Type B pancreatic cell (in vitro differentiated cells): ENCODE results near the gene NCOA1. TPM values are rescaled to one million over a fixed set of nuclear protein-coding genes. Genes with fewer than 3 reads are reported as not detected.
"Not testable (repeated sequence)": the region's sequence is repeated elsewhere in the genome, so short reads cannot be mapped to it uniquely, and the experiment has no call there.

Experiments used
- DNase-seq: peaks from one replicate; pipeline ENCODE4 v3.0.0; 2021; ENCODE audit warnings: mixed read lengths; ENCODE audit not compliant: unreplicated experiment; ENCODE audit errors: extremely low spot score
- H3K27ac Mint-ChIP-seq: 2 replicates; pipeline ENCODE4 v1.8.0; 2021; ENCODE audit warnings: mild to moderate bottlenecking, mixed read lengths
- H3K27me3 Mint-ChIP-seq: 2 replicates; pipeline ENCODE4 v1.8.0; 2021; ENCODE audit warnings: mixed read lengths
- H3K36me3 Mint-ChIP-seq: 2 replicates; pipeline ENCODE4 v1.8.0; 2021; ENCODE audit warnings: mixed read lengths
- H3K4me1 Mint-ChIP-seq: one replicate; pipeline ENCODE4 v1.8.0; 2021; ENCODE audit warnings: mixed read lengths; ENCODE audit not compliant: unreplicated experiment
- H3K4me3 Mint-ChIP-seq: 2 replicates; pipeline ENCODE4 v1.8.0; 2021; ENCODE audit warnings: mild to moderate bottlenecking, mixed read lengths
- H3K9me3 Mint-ChIP-seq: 2 replicates; pipeline ENCODE4 v1.8.0; 2021; ENCODE audit warnings: mixed read lengths
- total RNA-seq: library from RNA; stranded (reverse); gene quantifications from 2 replicates; pipeline ENCODE4 v1.2.1, GENCODE V29; 2021; ENCODE audit warnings: low replicate concordance
- TF ChIP-seq, protein P1 (sequence below): fragments of 200-600 bp; sonication (generic); conservative IDR thresholded peaks from 2 replicates; pipeline ENCODE4 v1.5.0; 2021; ENCODE audit warnings: antibody characterized with exemption, mild to moderate bottlenecking

The NCOA1 gene
- total RNA-seq, 1 donor from 2014 or later, result 23.8 TPM

DNA sequence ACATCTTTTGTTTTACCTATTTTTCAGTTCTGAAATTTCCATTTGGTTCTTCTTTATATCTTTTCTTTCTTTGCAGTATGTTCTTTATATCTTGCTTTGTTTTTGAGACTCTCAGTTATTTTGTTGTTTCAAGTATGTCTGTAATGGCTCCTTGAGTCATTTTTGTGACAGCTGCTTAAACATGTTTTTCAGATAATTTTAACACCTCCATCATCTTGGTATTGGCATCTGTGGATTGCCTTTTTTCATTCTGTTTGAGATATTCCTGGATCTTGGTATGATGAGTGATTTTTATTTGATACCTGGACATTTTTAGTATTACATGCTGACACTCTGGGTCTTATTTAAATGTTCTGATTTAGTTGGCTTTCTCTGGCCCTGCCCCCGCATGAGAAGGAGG is 89.5 kb downstream of the NCOA1 start:
- no peak for DNase-seq
- Mint-ChIP-seq H3K4me3 (no peak overlapping the region), H3K9me3 (peaks cover 11% of the 10 kb centered on the region), H3K36me3 (peaks cover 6% of the 10 kb centered on the region), H3K27ac (no peak overlapping the region), H3K27me3 (no peaks in the 10 kb centered on the region), H3K4me1 (no peaks in the 10 kb centered on the region)
- TF ChIP-seq, protein P1, sequence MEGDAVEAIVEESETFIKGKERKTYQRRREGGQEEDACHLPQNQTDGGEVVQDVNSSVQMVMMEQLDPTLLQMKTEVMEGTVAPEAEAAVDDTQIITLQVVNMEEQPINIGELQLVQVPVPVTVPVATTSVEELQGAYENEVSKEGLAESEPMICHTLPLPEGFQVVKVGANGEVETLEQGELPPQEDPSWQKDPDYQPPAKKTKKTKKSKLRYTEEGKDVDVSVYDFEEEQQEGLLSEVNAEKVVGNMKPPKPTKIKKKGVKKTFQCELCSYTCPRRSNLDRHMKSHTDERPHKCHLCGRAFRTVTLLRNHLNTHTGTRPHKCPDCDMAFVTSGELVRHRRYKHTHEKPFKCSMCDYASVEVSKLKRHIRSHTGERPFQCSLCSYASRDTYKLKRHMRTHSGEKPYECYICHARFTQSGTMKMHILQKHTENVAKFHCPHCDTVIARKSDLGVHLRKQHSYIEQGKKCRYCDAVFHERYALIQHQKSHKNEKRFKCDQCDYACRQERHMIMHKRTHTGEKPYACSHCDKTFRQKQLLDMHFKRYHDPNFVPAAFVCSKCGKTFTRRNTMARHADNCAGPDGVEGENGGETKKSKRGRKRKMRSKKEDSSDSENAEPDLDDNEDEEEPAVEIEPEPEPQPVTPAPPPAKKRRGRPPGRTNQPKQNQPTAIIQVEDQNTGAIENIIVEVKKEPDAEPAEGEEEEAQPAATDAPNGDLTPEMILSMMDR, result no peak

DNA sequence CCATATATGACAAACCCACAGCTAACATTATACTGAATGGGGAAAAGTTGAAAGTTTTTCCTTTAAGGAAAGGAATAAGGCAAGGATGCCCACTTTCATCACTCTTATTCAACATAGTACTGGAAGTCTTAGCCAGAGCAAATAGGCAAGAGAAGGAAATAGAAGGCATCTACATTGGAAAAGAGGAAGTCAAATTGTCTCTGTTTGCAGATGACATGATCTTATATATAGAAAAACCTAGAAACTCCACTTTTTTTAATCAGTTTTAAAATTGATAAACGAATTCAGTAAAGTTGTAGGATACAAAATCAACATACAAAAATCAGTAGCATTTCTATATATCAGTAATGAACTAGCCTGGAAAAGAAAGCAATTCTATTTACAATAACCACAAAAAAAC is 90.9 kb downstream of the NCOA1 start:
- not testable (repeated sequence) for H3K27ac Mint-ChIP-seq, DNase-seq, H3K4me1 Mint-ChIP-seq, H3K27me3 Mint-ChIP-seq, H3K4me3 Mint-ChIP-seq
- Mint-ChIP-seq H3K36me3 (peaks cover 12% of the 10 kb centered on the region), H3K9me3 (peaks cover 11% of the 10 kb centered on the region)

DNA sequence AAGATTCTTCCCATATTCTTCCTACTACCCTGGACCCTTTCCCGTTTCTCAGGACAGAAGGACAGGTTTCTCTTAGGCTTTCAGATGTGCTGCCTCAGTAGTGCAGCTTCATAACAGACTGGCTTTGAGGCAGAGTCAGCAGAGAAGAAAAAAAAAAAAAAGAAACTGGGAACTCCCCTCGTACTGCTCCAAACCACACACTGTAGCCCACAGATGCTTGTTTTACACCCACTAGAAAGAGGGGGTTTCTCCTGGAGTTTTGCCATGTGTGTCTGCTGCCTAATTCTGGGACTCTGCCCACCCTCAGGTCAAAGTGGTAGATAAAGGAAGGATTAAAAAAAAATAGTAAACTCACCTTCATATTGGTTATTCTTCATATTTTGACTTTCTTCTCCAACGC is 95.9 kb downstream of the NCOA1 start:
- H3K27ac Mint-ChIP-seq, result no peak overlapping the region
- peaks cover 17% of the 10 kb centered on the region for H3K36me3 Mint-ChIP-seq
- TF ChIP-seq, protein P1, result no peak
- no peak overlapping the region for H3K4me3 Mint-ChIP-seq
- H3K4me1 Mint-ChIP-seq, result no peaks in the 10 kb centered on the region
- DNase-seq, result no peak
- no peaks in the 10 kb centered on the region for H3K27me3 Mint-ChIP-seq
- peaks cover 5% of the 10 kb centered on the region for H3K9me3 Mint-ChIP-seq

DNA sequence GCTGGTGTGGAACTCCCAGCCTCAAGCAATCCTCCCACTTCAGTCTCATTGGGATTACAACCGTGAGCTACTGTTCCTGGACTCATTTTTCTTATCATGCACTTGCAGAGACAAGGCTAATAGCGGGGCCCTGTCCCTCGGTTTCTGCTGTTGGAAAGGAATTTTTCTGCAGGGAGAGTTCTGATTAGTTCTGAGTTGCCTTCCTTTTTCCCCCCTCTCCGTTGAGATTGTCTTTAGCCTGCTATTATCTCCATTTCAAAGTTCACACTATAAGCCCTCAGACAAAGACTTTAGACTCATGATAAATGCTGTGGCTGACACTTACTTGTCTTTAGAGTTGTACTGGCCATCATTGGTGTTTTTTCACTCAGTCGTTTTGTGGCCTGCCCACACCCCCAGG is 97.2 kb downstream of the NCOA1 start:
- Mint-ChIP-seq H3K27ac (no peak overlapping the region), H3K27me3 (no peaks in the 10 kb centered on the region), H3K9me3 (no peaks in the 10 kb centered on the region), H3K4me1 (no peaks in the 10 kb centered on the region), H3K36me3 (peaks cover 17% of the 10 kb centered on the region), H3K4me3 (no peak overlapping the region)
- TF ChIP-seq, protein P1, result no peak
- DNase-seq, result no peak

DNA sequence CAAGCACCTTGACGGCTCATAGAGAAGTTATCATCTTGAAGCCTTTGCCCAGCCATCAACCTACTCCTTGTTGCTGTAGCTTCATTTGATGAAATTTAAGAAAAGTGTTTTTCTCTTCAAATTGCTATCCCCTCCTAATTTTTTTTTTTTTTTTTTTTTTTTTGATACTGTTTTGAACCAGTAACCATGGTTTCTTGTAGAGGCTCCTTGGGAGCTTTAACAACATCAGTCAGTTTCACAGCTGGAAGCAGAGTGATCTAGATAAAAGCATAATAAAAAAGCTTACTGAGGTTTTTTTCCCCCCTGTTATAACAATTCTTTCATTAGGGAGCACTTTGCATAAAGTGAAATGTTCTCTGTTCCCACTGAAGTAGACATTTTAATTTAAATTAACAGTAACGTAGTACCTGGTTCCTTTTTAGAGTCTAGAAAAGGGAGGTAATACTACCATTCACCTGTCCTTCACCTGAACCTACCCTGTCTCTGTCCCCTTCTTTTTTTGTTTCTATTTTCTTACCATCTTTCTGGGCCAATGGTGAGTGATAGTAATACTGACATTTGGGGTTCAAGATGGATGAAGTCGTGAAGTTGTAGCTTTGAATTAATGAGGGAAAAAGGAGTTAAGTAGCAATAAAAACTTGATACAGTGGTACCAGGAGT is 101.5 kb downstream of the NCOA1 start:
- no peaks in the 10 kb centered on the region for H3K4me1 Mint-ChIP-seq
- no peaks in the 10 kb centered on the region for H3K9me3 Mint-ChIP-seq
- no peak overlapping the region for H3K27ac Mint-ChIP-seq
- TF ChIP-seq, protein P1, result no peak
- DNase-seq, result no peak
- peaks cover 8% of the 10 kb centered on the region for H3K36me3 Mint-ChIP-seq
- H3K27me3 Mint-ChIP-seq, result no peaks in the 10 kb centered on the region
- no peak overlapping the region for H3K4me3 Mint-ChIP-seq

DNA sequence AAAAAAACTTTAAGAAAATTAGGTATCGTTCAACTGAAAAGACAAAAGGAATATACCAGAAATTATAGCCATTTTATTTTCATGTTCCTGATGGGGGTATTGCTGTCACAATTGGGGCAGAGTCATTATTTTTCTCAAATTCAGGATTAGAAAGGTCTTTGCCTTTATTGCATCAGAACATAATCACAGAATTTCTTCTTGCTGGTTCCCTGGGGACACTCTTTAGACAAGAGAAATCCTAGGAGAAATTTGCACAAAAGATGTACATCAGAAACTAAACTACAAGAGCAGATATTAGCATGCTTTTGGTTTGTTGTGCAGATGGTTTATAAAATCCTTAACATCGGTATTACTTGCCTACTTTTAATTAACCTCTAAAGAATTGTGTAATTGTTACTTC is 103.2 kb downstream of the NCOA1 start:
- no peak overlapping the region for H3K4me3 Mint-ChIP-seq

More for the DNA sequence above, 103.2 kb downstream of the NCOA1 start:
- Mint-ChIP-seq H3K36me3 (peaks cover 3% of the 10 kb centered on the region), H3K27me3 (no peaks in the 10 kb centered on the region), H3K4me1 (no peaks in the 10 kb centered on the region), H3K27ac (no peak overlapping the region), H3K9me3 (no peaks in the 10 kb centered on the region)
- TF ChIP-seq, protein P1, result no peak
- DNase-seq, result no peak
